HG03378 (cell line): Measurements from ENCODE around the gene PER2.

Source experiments
- ATAC-seq: cut with Tn5 transposase; IDR thresholded peaks from one replicate; pipeline ENCODE4 v1.9.1; 2021; ENCODE audit warnings: mild to moderate bottlenecking, moderate library complexity; ENCODE audit not compliant: unreplicated experiment

The PER2 gene

DNA sequence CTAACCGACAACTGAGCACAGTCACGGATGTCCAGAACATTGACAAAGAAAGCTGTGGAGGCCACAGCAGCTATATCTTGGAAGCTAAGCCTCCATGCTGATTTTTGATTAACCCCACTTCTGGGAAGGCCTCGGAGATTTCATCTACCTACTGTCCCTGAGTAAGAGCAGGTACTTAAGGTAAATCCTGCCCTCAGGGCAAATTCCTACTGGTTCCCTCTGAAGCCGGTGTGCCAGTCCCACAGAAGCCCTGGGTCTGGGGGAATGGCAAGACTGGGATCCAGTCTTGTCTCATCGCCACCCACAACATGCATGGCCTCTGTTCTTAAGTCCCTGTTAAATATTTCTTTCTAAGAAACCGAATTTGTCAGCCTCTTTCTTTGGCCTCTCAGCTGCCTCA lies 18.7 kb downstream of the PER2 start:
- no peak for ATAC-seq

DNA sequence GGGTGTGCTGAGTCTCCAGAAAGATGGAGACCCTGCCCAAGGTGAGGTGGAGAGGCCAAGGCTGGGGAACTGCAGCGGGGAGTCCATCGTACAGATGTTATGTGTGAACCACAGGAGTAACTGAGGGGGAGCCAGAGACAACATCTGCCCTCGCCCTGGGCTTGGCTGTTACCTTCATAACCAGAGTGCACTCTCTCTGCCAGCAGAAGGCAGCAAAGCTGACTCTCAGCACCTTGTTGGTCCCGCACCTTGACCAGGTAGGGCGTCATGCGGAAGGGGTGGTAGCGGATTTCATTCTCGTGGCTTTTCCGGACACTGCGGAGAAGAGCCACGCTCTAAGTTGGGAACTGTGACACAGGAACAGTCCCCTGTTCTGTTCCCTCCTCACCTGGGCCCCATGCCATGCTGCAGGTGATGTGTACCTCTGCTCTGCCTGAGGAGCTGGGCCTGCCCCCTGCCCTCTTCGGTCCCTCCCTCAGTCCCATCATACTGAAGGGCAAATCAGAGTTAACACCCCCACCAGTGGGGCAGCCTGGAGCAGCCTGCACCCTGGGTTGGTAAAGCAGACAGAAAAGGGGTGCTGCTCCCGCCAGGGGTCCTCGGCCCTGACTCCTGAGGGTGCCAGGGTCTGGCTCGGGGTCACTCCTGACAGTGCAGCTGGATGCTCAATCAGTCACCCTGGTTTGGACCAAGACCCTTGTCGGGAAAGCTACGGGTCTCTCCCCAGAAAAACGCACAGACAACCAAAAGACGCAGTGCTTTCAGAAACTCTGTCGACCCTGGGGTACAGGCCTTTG lies 20.3 kb downstream of the PER2 start:
- no peak for ATAC-seq

GRCh38 chr2:238267341-238267710 lies 21.1 kb downstream of the PER2 start:
- ATAC-seq, result no peak

DNA sequence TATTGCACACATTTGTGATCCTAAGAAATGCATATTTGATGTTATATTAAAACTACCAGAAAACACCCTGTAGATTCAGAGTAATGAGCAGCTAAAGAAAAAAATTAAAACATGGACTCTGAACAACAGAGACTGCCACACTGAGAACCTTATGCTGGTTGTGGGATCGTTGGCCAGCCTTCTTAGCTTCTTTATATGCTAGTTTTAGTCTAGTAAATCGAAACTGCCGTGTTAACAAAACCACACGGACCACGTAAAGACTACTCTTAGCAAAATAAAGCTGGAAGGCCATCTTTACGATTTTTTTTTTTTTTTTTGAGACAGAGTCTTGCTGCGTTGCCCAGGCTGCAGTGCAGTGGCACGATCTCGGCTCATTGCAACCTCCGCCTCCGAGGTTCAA lies 22.8 kb downstream of the PER2 start:
- no peak for ATAC-seq

DNA sequence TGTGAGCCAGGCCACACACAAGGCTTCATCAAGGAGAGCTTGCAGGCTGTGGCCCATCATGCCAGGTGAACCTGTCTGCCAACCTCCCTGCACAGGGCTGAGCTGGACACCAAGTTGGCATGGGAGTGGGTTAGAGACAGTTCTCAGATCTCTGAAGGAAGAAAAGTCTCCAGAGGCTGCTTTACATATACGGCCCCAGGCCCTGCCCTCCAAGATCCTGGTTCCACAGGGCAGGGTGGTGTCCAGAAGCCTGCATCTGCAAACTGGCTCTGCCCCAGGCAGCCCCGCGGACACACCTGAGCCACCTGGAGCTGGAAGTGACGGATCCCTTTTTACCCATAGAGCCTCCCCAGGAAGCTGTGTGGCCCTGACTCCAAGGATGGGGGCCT lies 24.3 kb downstream of the PER2 start:
- ATAC-seq, result no peak

DNA sequence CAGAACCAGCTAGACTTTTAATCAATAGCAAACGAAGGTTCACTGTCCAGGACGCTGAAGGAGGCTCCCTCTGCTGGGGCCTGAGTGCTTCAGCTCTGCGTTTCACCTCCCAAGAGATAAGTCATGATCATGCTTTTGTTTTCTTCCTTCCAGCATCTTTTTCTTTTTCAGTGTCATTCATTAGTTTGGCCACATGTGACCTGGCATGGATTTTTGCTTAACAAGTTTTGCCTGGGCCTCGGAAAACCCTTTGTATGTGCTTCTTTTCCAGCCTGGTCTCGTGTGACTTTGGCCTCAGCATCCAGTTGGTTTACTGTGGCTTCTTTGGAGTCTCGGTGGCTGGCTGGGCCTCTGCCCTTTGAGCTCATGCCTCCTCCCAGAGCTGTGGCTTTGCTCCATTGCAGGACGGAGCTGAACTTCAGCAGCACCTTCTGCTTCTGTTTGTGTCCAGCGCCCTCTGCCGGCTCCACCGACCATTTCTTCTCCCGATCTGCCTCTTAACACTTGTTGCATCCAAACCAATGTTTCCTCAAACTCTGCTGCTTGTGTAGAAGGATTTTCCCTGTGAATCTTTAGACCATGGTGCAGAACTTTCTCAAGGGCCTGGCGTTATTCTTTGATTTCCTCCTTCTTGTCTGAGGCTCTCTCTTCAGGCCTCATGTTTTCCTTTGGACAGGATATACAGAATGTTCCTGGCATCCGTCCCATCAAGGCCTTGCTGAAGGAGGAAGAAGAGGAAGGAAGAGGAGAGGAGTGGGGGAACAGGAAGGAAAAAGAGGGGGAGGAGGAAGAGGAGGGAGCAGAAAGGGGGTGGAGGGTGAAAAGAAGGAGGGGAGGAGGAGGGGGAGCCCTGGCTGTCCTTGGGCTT lies 25.0 kb downstream of the PER2 start:
- no peak for ATAC-seq

DNA sequence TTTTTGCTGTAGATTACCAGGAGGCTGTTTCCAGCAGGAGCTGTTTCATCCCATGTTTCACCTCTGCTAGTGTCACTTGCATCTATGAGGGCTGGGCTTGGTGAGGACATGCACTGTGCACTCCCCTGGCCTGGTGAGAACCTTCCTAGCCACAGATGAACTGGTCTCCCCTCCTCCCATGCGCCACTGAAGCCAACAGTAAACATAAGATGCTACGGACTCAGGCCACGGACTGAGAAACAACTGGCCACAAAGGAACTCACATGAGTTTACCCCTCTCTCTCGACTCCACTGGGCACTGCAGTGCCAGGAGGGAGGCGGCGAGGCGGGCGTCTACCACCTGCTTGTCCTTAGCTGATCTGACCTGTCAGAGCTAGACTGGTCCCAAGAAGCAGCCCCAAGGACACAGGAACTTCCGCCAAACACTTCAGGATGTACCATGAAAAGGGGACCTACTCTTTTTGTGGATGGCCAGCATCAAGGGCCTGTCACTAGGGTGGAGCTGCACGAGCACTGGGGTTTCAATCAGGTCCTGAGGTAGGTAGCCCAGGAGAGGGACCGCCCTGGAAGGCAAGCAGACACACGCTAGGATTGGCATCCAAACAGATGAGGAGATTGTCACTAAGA lies 25.8 kb downstream of the PER2 start:
- ATAC-seq, result no peak

GRCh38 chr2:238261718-238262375 lies 26.6 kb downstream of the PER2 start:
- no peak for ATAC-seq

DNA sequence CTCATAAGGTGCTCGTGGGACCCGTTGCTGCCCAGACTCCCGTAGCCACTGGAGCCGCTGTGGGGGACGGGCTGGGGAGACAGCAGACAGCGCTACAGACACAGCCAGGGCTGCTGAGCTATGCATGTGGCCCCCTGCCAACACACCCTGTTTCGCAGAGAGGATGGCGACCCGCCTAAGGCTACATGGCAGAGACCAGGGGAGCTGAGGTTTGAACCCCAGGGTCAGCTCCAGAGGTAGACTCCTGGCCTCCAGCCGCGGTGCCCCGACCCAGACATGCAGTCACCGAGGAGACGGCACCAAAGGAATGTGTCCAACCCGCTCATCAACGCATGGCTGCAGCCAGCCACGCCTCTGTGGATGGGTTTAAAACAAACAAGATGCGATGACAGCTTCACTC lies 27.5 kb downstream of the PER2 start:
- no peak for ATAC-seq

GRCh38 chr2:238259061-238260020 lies 29.1 kb downstream of the PER2 start:
- ATAC-seq, result no peak

DNA sequence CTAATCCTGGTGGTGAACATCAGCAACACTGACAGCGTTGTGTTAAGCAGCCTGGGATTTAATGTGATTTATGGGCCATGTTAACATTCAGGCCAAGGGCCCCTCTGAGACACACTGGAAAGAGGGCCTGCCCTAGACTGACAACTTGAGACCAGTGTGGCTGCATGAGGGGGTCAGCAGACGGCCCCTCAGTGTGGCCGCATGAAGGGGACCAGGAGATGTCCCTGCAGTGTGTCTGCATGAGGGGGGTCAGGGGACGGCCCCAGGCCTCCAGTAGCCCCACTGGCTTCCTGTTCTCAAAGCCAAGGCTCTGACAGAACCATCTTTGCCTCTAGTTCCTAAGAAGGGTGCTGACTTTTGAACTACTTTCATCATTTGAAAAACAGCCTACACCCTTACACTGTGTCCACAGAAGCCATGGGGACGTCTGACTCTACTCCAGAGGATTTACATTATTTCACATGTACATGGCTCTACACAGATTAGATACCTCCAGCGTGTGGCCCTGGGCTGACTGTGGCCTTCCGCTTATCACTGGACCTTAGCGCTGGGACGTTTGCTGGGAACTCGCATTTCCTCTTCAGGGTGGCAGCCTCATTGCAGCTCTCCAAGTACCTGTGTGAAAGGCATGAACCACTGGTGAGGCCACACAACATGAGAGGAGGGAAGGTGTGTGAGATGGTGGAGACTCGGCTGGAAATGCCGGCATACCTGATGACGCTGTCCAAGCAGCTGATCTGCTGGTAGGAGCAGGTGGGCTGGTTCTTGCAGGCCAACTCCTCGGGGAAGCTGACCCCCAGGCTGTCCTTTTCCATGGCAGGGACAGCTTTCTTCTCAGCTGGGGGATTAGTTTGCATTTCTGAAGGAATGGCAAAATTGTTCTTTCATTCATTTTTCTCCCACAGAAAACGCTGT lies 30.4 kb downstream of the PER2 start:
- ATAC-seq, result no peak

- ATAC-seq, result no peak
These were observed 31.8 kb downstream of the PER2 start for GRCh38 chr2:238256594-238257104.

DNA sequence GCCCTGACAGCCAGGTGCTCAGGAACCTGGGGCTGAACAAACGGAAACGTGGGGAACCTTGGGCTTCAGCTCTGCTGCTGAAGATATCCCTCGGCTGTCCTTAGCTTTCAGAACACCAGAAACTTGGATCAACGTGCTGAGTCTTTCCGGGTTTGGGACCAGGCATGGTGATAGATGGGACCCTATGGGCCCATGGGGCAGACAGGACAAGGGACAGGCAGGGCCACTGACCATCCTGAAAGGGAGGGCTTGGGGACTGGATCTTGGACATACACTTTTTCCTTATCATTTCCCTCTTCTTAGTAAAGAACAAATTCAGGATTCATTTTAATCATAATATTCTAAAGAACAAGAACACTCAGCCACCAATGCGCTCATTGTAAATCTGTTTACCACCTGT lies 32.3 kb downstream of the PER2 start:
- no peak for ATAC-seq

DNA sequence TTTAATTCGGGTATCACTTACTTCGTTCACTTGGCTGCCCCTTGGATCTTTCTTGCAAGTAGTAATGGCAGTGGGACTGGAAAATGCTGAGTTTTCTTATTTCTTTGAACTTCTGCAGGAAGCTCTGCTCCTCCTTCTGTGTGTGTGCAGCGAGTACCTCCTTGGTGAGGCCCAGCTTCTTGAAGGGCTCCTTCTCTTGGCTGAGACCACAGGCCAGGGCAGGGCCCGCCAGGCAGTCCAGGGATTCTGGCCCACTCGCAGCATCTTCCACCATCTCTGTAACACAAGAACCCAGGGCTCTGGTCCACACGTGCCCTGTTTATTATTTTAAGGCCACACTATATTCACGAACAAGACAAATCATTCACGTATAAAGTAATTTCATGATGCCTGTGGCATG lies 32.8 kb downstream of the PER2 start:
- ATAC-seq, result no peak

DNA sequence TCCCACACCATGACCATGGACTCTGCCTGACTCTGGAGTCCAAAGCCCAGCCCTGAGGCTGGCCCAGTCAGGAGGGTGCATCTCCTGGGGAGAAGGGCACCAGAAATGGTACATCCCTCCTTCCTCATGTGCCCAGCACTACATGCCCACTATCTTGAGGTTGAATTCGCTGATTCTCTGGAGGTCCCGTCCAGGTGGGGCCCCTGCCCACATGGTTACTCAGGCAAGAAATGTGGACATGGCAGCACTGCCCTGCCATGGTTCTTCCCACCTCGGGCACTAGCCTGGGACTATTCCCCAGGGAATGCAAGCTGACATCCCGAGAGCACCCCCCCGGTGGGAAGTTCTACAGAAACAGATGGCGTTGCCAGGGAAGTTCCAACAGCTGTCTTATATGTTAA lies 33.3 kb downstream of the PER2 start:
- ATAC-seq, result no peak

- no peak for ATAC-seq
These were observed 34.2 kb downstream of the PER2 start for GRCh38 chr2:238254095-238254723.

GRCh38 chr2:238252766-238253630 lies 35.4 kb downstream of the PER2 start:
- ATAC-seq, result no peak
